ENCODE results near the gene ARHGAP18. TPM values are rescaled to one million over a fixed set of nuclear protein-coding genes. Genes with fewer than 3 reads are reported as not detected.

The ARHGAP18 gene
- polyA plus RNA-seq, 1 of the 3 experiments (the other 2 are of a cell fraction): 25.0 TPM

DNA sequence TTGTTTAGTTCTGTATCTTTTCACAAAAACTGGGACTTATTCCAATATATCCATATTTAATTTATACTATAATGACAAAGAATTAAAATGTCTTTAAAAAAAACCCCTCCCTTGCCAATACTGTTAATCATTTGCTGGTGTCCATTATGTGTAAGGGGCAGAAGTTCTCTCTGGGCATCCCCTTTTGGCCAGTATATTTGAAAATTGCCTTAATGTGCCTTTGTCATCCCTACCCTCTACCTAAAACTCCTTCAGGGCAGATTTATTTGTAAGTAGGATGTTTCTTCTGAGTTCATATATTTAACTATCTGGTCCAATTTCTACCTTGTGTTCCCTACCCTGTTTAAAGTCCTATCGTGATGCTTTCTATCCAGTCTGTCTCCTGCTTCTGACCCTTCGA is 62.9 kb downstream of the ARHGAP18 start (continued):
- TF ChIP-seq, protein P1, sequence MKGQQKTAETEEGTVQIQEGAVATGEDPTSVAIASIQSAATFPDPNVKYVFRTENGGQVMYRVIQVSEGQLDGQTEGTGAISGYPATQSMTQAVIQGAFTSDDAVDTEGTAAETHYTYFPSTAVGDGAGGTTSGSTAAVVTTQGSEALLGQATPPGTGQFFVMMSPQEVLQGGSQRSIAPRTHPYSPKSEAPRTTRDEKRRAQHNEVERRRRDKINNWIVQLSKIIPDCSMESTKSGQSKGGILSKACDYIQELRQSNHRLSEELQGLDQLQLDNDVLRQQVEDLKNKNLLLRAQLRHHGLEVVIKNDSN (IDR thresholded peaks at IDR 0.05; ENCODE audit: borderline replicate concordance, low read depth): no peak
- TF ChIP-seq YY1 (IDR thresholded peaks at IDR 0.05; ENCODE audit: low read depth): no peak
- TF ChIP-seq, protein P2, sequence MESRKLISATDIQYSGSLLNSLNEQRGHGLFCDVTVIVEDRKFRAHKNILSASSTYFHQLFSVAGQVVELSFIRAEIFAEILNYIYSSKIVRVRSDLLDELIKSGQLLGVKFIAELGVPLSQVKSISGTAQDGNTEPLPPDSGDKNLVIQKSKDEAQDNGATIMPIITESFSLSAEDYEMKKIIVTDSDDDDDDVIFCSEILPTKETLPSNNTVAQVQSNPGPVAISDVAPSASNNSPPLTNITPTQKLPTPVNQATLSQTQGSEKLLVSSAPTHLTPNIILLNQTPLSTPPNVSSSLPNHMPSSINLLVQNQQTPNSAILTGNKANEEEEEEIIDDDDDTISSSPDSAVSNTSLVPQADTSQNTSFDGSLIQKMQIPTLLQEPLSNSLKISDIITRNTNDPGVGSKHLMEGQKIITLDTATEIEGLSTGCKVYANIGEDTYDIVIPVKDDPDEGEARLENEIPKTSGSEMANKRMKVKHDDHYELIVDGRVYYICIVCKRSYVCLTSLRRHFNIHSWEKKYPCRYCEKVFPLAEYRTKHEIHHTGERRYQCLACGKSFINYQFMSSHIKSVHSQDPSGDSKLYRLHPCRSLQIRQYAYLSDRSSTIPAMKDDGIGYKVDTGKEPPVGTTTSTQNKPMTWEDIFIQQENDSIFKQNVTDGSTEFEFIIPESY (IDR thresholded peaks at IDR 0.05; ENCODE audit: borderline replicate concordance, low read depth): no peak

DNA sequence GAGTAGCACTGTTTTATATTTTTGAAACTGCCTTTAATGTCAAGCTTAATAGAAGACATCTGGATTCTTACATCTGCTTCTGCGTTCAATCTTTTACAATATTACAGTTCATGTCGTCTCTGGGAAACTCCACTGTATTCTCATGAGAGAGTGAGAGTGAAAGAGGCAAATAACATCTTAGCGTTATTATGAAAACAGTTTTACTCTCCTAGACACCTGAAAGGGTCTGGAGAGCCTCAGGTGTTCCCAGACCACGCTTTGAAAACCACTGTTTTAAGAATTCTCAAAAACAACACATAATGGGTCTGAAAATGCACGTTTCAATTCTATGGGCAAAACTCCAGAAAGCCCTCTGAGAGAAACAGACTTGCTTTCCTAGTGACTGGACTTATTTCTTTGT is 63.3 kb downstream of the ARHGAP18 start:
- H3K4me2 ChIP-seq: peak overlapping the region; percentile 38; the same call in 1 of the 2 replicates
- POLR2A ChIA-PET: no interaction called here
- H3K9me3 ChIP-seq: no peaks in the 10 kb centered on the region
- DNase-seq: no peak
- H3K9me2 ChIP-seq: no peaks in the 10 kb centered on the region
- peak overlapping the region; percentile 62 for H3K9ac ChIP-seq
- 7% methylated on average over 5 of the region's 5 CpGs for WGBS (ENCODE audit: low lambda C conversion rate)
- no peaks in the 10 kb centered on the region for H4K20me1 ChIP-seq (ENCODE audit: insufficient read depth)
- H2AFZ ChIP-seq (ENCODE audit: low read depth): peak overlapping the region; percentile 11; the same call in 1 of the 2 replicates
- H3K4me1 ChIP-seq (ENCODE audit: control insufficient read depth in 1 of 2, insufficient read depth in 2 of 2, low read depth in 1 of 2, low read length in 1 of 2): peaks cover 3 to 43% of the 10 kb centered on the region in 2 experiments
- TF ChIP-seq ELF1 (IDR thresholded peaks at IDR 0.05): no peak
- no peak for TF ChIP-seq NFIC (IDR thresholded peaks at IDR 0.05; ENCODE audit: borderline replicate concordance)
- TF ChIP-seq EZH2phosphoT487 (IDR thresholded peaks at IDR 0.05; ENCODE audit: borderline replicate concordance, low read depth): no peak
- TF ChIP-seq, protein P3, sequence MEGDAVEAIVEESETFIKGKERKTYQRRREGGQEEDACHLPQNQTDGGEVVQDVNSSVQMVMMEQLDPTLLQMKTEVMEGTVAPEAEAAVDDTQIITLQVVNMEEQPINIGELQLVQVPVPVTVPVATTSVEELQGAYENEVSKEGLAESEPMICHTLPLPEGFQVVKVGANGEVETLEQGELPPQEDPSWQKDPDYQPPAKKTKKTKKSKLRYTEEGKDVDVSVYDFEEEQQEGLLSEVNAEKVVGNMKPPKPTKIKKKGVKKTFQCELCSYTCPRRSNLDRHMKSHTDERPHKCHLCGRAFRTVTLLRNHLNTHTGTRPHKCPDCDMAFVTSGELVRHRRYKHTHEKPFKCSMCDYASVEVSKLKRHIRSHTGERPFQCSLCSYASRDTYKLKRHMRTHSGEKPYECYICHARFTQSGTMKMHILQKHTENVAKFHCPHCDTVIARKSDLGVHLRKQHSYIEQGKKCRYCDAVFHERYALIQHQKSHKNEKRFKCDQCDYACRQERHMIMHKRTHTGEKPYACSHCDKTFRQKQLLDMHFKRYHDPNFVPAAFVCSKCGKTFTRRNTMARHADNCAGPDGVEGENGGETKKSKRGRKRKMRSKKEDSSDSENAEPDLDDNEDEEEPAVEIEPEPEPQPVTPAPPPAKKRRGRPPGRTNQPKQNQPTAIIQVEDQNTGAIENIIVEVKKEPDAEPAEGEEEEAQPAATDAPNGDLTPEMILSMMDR (IDR thresholded peaks at IDR 0.05): no peak
- no peak for TF ChIP-seq RAD21 (IDR thresholded peaks at IDR 0.05; ENCODE audit: low read length)
- TF ChIP-seq, protein P4, sequence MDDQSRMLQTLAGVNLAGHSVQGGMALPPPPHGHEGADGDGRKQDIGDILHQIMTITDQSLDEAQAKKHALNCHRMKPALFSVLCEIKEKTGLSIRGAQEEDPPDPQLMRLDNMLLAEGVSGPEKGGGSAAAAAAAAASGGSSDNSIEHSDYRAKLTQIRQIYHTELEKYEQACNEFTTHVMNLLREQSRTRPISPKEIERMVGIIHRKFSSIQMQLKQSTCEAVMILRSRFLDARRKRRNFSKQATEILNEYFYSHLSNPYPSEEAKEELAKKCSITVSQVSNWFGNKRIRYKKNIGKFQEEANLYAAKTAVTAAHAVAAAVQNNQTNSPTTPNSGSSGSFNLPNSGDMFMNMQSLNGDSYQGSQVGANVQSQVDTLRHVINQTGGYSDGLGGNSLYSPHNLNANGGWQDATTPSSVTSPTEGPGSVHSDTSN (IDR thresholded peaks at IDR 0.05): 0 out of 2 replicates have a peak, but pooled peaks have one; percentile 7
- no peak for TF ChIP-seq POLR2AphosphoS5 (IDR thresholded peaks at IDR 0.05; ENCODE audit: low read depth, low read length)
- no peak for TF ChIP-seq YY1 (IDR thresholded peaks at IDR 0.05; ENCODE audit: low read depth)
- no peak for TF ChIP-seq RCOR1 (IDR thresholded peaks at IDR 0.05; ENCODE audit: low read length)
- no peak for TF ChIP-seq GATA2 (CRISPR knock-in tag; IDR thresholded peaks at IDR 0.05)
- TF ChIP-seq FOXJ3 (CRISPR knock-in tag; IDR thresholded peaks at IDR 0.05): no peak
- TF ChIP-seq TCF12 (IDR thresholded peaks at IDR 0.05): peak; percentile 72
- H3K27me3 ChIP-seq (ENCODE audit: insufficient read depth): no peaks in the 10 kb centered on the region
- peaks cover 55% of the 10 kb centered on the region for H3F3A ChIP-seq (replicated peaks; ENCODE audit: insufficient read depth)
- no peak overlapping the region; a peak in 1 of 4 replicates for H3K4me3 ChIP-seq (ENCODE audit: low read depth in 2 of 2, low read length in 1 of 2)
- CTCF ChIA-PET: no interaction called here
- peaks cover 0 to 11% of the 10 kb centered on the region in 2 experiments for H3K36me3 ChIP-seq (replicated peaks in 1 of 2; ENCODE audit: control insufficient read depth in 1 of 2, insufficient read depth in 2 of 2, low read length in 1 of 2)
- peak overlapping the region; percentile 86 to 91; a peak in 3 of 4 replicates for H3K27ac ChIP-seq (ENCODE audit: low read depth in 2 of 2, low read length in 1 of 2)
- peaks cover 98% of the 10 kb centered on the region for H3K79me2 ChIP-seq (ENCODE audit: insufficient read depth)

All from SK-N-SH (cell line).